Panc1 (cell line): ENCODE measurements around the gene NXT1. TPM values are rescaled to one million over a fixed set of nuclear protein-coding genes. Genes with fewer than 3 reads are reported as not detected.

Experiments
- ATAC-seq: fragments of 200-7000 bp; cut with Tn5 transposase; 2 replicates; pipeline ENCODE4 v1.9.1; 2020; ENCODE audit warnings: mild to moderate bottlenecking, moderate library complexity
- BruUV-seq: library from RNA; stranded (reverse); fragments of 400-500 nt; replicated peaks from 2 replicates; lab custom pipeline; 2021; lab: Mats Ljungman, UMichigan
- CTCF ChIA-PET: fragments of 300-600 bp; sonication (Branson Sonifier 250); formaldehyde crosslinking; loops from one replicate; lab custom pipeline; 2022; ENCODE audit warnings: antibody characterized with exemption; lab: Charles Lee
- POLR2A ChIA-PET: fragments of 300-600 bp; sonication (Branson Sonifier 250); formaldehyde crosslinking; loops from one replicate; lab custom pipeline; 2022; ENCODE audit warnings: antibody characterized with exemption; lab: Charles Lee
- DNase-seq: peaks from one replicate; pipeline ENCODE4 v3.0.0-alpha.2; 2010; ENCODE audit warnings: low read depth, low spot score
- H3K27ac ChIP-seq: 2 replicates; pipeline ENCODE4 v1.5.1; 2011; ENCODE audit warnings: mild to moderate bottlenecking, low read length, inconsistent platforms
- H3K27me3 ChIP-seq: fragments of 200-500 bp; sonication (Bioruptor generic); 2 replicates; pipeline ENCODE4 v1.6.0; 2014; ENCODE audit warnings: low read length, inconsistent platforms; ENCODE audit not compliant: control insufficient read depth, insufficient read depth
- H3K36me3 ChIP-seq: fragments of 200-500 bp; sonication (Bioruptor generic); 2 replicates; pipeline ENCODE4 v1.5.1; 2014; ENCODE audit warnings: inconsistent platforms, mild to moderate bottlenecking, low read length, moderate library complexity; ENCODE audit not compliant: control insufficient read depth, insufficient read depth
- H3K4me1 ChIP-seq: 2 replicates; pipeline ENCODE4 v1.5.1; 2011; ENCODE audit warnings: inconsistent platforms, mild to moderate bottlenecking, low read length, moderate library complexity; ENCODE audit not compliant: control insufficient read depth, insufficient read depth
- H3K4me3 ChIP-seq, 2 experiments: 2 replicates each; pipeline ENCODE4 v1.5.1; 2011 to 2012; ENCODE audit warnings: low read depth in 2 of 2, low read length in 2 of 2, mild to moderate bottlenecking in 2 of 2, inconsistent platforms in 1 of 2, moderate library complexity in 1 of 2
- H3K9me3 ChIP-seq: fragments of 200-500 bp; sonication (Bioruptor generic); 2 replicates; pipeline ENCODE4 v1.5.1; 2014; ENCODE audit warnings: low read depth, mild to moderate bottlenecking, inconsistent platforms, low read length, moderate library complexity; ENCODE audit not compliant: control insufficient read depth, insufficient read depth
- POLR2AphosphoS5 ChIP-seq: IDR thresholded peaks from 2 replicates; pipeline ENCODE4 v1.6.1; 2012; ENCODE audit warnings: mild to moderate bottlenecking, low read depth, low read length, moderate library complexity
- REST ChIP-seq, 2 experiments: IDR thresholded peaks; 2 replicates each; pipeline ENCODE4 v1.6.1; 2011 to 2012; ENCODE audit warnings: low read depth in 2 of 2, control low read depth in 1 of 2, low read length in 1 of 2, mild to moderate bottlenecking in 1 of 2, moderate library complexity in 1 of 2; ENCODE audit not compliant: insufficient read depth in 1 of 2
- SIN3A ChIP-seq: IDR thresholded peaks from 2 replicates; pipeline ENCODE4 v1.6.1; 2012; ENCODE audit warnings: low read depth, mild to moderate bottlenecking, low read length, moderate library complexity, borderline replicate concordance; ENCODE audit not compliant: insufficient read depth
- TCF7L2 ChIP-seq: IDR thresholded peaks from 2 replicates; pipeline ENCODE4 v1.6.1; 2011; ENCODE audit warnings: mild to moderate bottlenecking, low read depth, low read length, inconsistent platforms
- in situ Hi-C: cut with HindIII; loops from 2 replicates; pipeline ENCODE4 v1.10.0; 2016; ENCODE audit warnings: low sequenced_read_pairs, low pct_unique_long_range_greater_than_20kb
- intact Hi-C: fragments of 100-400 bp; cut with micrococcal nuclease; formaldehyde crosslinking; loops from one replicate; pipeline ENCODE4 v1.10.0; 2022; ENCODE audit not compliant: unreplicated experiment
- total RNA-seq: library from RNA; stranded (reverse); gene quantifications from one replicate; pipeline ENCODE4 v1.2.1, GENCODE V29; 2021; ENCODE audit not compliant: unreplicated experiment
- TF ChIP-seq, protein P1 (sequence below): fragments of 450-650 bp; IDR thresholded peaks from 2 replicates; pipeline ENCODE4 v1.5.1; 2017; ENCODE audit warnings: mild to moderate bottlenecking

Gene NXT1
- total RNA-seq, 1 experiment from 2014 or later, result 31.3 TPM

GRCh38 chr20:23370274-23370673 lies 19.7 kb downstream of the NXT1 start:
- Histone ChIP-seq H3K9me3 (no peaks in the 10 kb centered on the region), H3K27me3 (no peaks in the 10 kb centered on the region), H3K4me3 (no peak overlapping the region), H3K27ac (no peak overlapping the region), H3K36me3 (peaks cover 35% of the 10 kb centered on the region), H3K4me1 (peaks cover 20% of the 10 kb centered on the region)
- CTCF ChIA-PET, result no interaction called here
- no peak for ATAC-seq
- TF ChIP-seq, protein P1, sequence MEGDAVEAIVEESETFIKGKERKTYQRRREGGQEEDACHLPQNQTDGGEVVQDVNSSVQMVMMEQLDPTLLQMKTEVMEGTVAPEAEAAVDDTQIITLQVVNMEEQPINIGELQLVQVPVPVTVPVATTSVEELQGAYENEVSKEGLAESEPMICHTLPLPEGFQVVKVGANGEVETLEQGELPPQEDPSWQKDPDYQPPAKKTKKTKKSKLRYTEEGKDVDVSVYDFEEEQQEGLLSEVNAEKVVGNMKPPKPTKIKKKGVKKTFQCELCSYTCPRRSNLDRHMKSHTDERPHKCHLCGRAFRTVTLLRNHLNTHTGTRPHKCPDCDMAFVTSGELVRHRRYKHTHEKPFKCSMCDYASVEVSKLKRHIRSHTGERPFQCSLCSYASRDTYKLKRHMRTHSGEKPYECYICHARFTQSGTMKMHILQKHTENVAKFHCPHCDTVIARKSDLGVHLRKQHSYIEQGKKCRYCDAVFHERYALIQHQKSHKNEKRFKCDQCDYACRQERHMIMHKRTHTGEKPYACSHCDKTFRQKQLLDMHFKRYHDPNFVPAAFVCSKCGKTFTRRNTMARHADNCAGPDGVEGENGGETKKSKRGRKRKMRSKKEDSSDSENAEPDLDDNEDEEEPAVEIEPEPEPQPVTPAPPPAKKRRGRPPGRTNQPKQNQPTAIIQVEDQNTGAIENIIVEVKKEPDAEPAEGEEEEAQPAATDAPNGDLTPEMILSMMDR, result no peak
- TF ChIP-seq POLR2AphosphoS5, result no peak
- TF ChIP-seq SIN3A, result no peak
- TF ChIP-seq TCF7L2, result no peak
- TF ChIP-seq REST (IDR thresholded peaks at IDR 0.05; ENCODE audit: insufficient read depth in 1 of 2, low read depth in 2 of 2, low read length in 1 of 2), result no peak
- DNase-seq, result no peak
- intact Hi-C loops, result no loop called here
- BruUV-seq, result no TSS peak
- POLR2A ChIA-PET, result no interaction called here
- in situ Hi-C loops, result no loop called here

GRCh38 chr20:23370873-23371272 lies 20.3 kb downstream of the NXT1 start:
- ChIA-PET CTCF (no interaction called here), POLR2A (no interaction called here)
- H3K36me3 ChIP-seq, result peaks cover 35% of the 10 kb centered on the region
- DNase-seq (no peak), ATAC-seq (no peak)
- no peaks in the 10 kb centered on the region for H3K27me3 ChIP-seq
- H3K4me3 ChIP-seq, result no peak overlapping the region
- in situ Hi-C loops, result no loop called here
- intact Hi-C loops, result no loop called here
- TSS peak; percentile 22 for BruUV-seq
- peaks cover 18% of the 10 kb centered on the region for H3K4me1 ChIP-seq
- no peak overlapping the region for H3K27ac ChIP-seq
- H3K9me3 ChIP-seq, result no peaks in the 10 kb centered on the region
- no peak for TF ChIP-seq TCF7L2
- no peak for TF ChIP-seq POLR2AphosphoS5
- TF ChIP-seq, protein P1, result no peak
- no peak for TF ChIP-seq SIN3A
- no peak for TF ChIP-seq REST (IDR thresholded peaks at IDR 0.05; ENCODE audit: insufficient read depth in 1 of 2, low read depth in 2 of 2, low read length in 1 of 2)
